Right lobe of liver (tissue), 4 donors: ENCODE results near the gene FNDC3B.

Experiments used
- POLR2A ChIP-seq: fragments of 450-650 bp; IDR thresholded peaks from one replicate; pipeline ENCODE4 v1.6.1; 2017; ENCODE audit warnings: antibody characterized with exemption, mild to moderate bottlenecking
- TF ChIP-seq, protein P1 (sequence below), 4 donors: fragments of 200-600 bp in 3 of 4; fragments of 450-650 bp in 1 of 4; IDR thresholded peaks; one replicate each; pipeline versions ENCODE4 v1.5.1 to v1.8.0; 2016 to 2022; ENCODE audit warnings: antibody characterized with exemption in 4 of 4, mild to moderate bottlenecking in 2 of 4
- donor health status: DM: no; HTN: no; CAD: no.
- donor health status: DM: no; HTN: no; CAD: no.
- donor health status: DM: no; HTN: yes; CAD: no.

DNA sequence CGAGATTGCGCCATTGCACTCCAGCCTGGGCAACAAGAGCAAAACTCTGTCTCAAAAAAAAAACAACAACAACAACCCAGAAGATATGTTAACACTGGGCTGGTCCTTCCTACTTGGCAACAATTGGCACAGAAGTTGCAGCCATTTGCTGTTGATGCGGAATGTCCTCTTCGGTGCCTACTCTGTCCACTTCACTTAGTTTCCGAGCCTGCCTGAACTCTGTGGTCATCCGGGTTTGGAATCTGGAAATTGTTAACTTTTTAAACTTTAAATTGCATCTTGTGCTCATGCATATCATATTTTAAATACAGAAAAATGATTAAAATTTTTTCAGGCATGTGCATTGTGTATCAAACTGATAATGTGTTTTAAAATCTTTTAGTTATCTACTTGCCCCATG, 81.5 kb downstream of the FNDC3B start:
- TF ChIP-seq, protein P1, sequence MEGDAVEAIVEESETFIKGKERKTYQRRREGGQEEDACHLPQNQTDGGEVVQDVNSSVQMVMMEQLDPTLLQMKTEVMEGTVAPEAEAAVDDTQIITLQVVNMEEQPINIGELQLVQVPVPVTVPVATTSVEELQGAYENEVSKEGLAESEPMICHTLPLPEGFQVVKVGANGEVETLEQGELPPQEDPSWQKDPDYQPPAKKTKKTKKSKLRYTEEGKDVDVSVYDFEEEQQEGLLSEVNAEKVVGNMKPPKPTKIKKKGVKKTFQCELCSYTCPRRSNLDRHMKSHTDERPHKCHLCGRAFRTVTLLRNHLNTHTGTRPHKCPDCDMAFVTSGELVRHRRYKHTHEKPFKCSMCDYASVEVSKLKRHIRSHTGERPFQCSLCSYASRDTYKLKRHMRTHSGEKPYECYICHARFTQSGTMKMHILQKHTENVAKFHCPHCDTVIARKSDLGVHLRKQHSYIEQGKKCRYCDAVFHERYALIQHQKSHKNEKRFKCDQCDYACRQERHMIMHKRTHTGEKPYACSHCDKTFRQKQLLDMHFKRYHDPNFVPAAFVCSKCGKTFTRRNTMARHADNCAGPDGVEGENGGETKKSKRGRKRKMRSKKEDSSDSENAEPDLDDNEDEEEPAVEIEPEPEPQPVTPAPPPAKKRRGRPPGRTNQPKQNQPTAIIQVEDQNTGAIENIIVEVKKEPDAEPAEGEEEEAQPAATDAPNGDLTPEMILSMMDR (IDR thresholded peaks at IDR 0.05), result no peak
- TF ChIP-seq POLR2A, result no peak
